DND-41 (cell line): ENCODE data around the gene DPYSL4.

ENCODE experiments used
- ATAC-seq: fragments of 200-7000 bp; cut with Tn5 transposase; 3 replicates; pipeline ENCODE4 v1.9.1; 2021; ENCODE audit warnings: low read depth; ENCODE audit not compliant: insufficient read depth
- DNase-seq: peaks from one replicate; pipeline ENCODE4 v3.0.0-alpha.2; 2020
- H2AFZ ChIP-seq: 2 replicates; pipeline ENCODE4 v1.6.0; 2012; ENCODE audit warnings: low read depth, low read length
- H3K27ac ChIP-seq: 2 replicates; pipeline ENCODE4 v1.5.1; 2012; ENCODE audit warnings: low read length, inconsistent platforms
- H3K27me3 ChIP-seq: fragments of 200-600 bp; sonication (generic); 2 replicates; pipeline ENCODE4 v1.6.0; 2012; ENCODE audit warnings: low read length, mild to moderate bottlenecking, inconsistent platforms; ENCODE audit not compliant: insufficient read depth, poor library complexity
- H3K36me3 ChIP-seq: 2 replicates; pipeline ENCODE4 v1.5.1; 2012; ENCODE audit warnings: low read length, inconsistent platforms; ENCODE audit not compliant: insufficient read depth
- H3K4me1 ChIP-seq: 2 replicates; pipeline ENCODE4 v1.5.1; 2012; ENCODE audit warnings: mild to moderate bottlenecking, low read length; ENCODE audit not compliant: insufficient read depth
- H3K4me2 ChIP-seq: 2 replicates; pipeline ENCODE4 v1.6.0; 2012; ENCODE audit warnings: mild to moderate bottlenecking, moderate library complexity, low read length, inconsistent platforms; ENCODE audit not compliant: insufficient read depth
- H3K4me3 ChIP-seq, 2 experiments: fragments of 200-600 bp in 1 of 2; shearing (Covaris generic) in 1 of 2; 2 replicates each; pipeline ENCODE4 v1.5.1; 2012 to 2016; ENCODE audit warnings: inconsistent platforms in 2 of 2, low read length in 2 of 2, mild to moderate bottlenecking in 2 of 2, low read depth in 1 of 2, moderate library complexity in 1 of 2
- H3K79me2 ChIP-seq: 2 replicates; pipeline ENCODE4 v1.6.0; 2012; ENCODE audit warnings: low read length, inconsistent platforms; ENCODE audit not compliant: insufficient read depth
- H3K9ac ChIP-seq: 2 replicates; pipeline ENCODE4 v1.6.0; 2012; ENCODE audit warnings: low read depth, mild to moderate bottlenecking, inconsistent platforms, low read length, moderate library complexity
- H3K9me3 ChIP-seq: 2 replicates; pipeline ENCODE4 v1.5.1; 2012; ENCODE audit warnings: low read length, moderate library complexity, mild to moderate bottlenecking, inconsistent platforms; ENCODE audit not compliant: insufficient read depth, severe bottlenecking
- H4K20me1 ChIP-seq: 2 replicates; pipeline ENCODE4 v1.6.0; 2012; ENCODE audit warnings: low read length; ENCODE audit not compliant: insufficient read depth
- CTCF ChIP-seq: IDR thresholded peaks from 2 replicates; pipeline ENCODE4 v1.5.1; 2012; ENCODE audit warnings: borderline replicate concordance, low read length, moderate library complexity, mild to moderate bottlenecking; ENCODE audit not compliant: poor library complexity, severe bottlenecking; ENCODE audit errors: extremely low read depth
- EZH2 ChIP-seq: IDR thresholded peaks from 3 replicates; pipeline ENCODE4 v1.6.1; 2012; ENCODE audit warnings: borderline replicate concordance, low read depth, mild to moderate bottlenecking, moderate library complexity, low read length, inconsistent platforms; ENCODE audit not compliant: severe bottlenecking

DPYSL4 gene

GRCh38 chr10:132229834-132230556 lies 43.2 kb downstream of the DPYSL4 start:
- TF ChIP-seq CTCF (no peak), EZH2 (no peak)
- Histone ChIP-seq H4K20me1 (no peaks in the 10 kb centered on the region; the same call in 1 of the 2 replicates), H3K4me3 (no peak overlapping the region), H3K27ac (no peak overlapping the region), H3K79me2 (no peaks in the 10 kb centered on the region), H3K4me2 (no peak overlapping the region), H2AFZ (no peak overlapping the region), H3K36me3 (no peaks in the 10 kb centered on the region), H3K9ac (no peak overlapping the region), H3K9me3 (no peaks in the 10 kb centered on the region), H3K27me3 (no peaks in the 10 kb centered on the region), H3K4me1 (no peaks in the 10 kb centered on the region)
- DNase-seq, result no peak
- ATAC-seq, result no peak

- H3K79me2 ChIP-seq, result no peaks in the 10 kb centered on the region
- no peak overlapping the region for H3K4me3 ChIP-seq
- no peak overlapping the region for H3K4me2 ChIP-seq
- H2AFZ ChIP-seq, result no peak overlapping the region
- ATAC-seq, result no peak
- H3K9ac ChIP-seq, result no peak overlapping the region
- H3K36me3 ChIP-seq, result no peaks in the 10 kb centered on the region
- DNase-seq, result no peak
- TF ChIP-seq CTCF (no peak), EZH2 (no peak)
- H3K9me3 ChIP-seq, result no peaks in the 10 kb centered on the region
- no peaks in the 10 kb centered on the region for H3K4me1 ChIP-seq
- no peaks in the 10 kb centered on the region; the same call in 1 of the 2 replicates for H4K20me1 ChIP-seq
- no peaks in the 10 kb centered on the region for H3K27me3 ChIP-seq
- H3K27ac ChIP-seq, result no peak overlapping the region
Measured at GRCh38 chr10:132230557-132231210, 43.9 kb downstream of the DPYSL4 start.

- Histone ChIP-seq H3K36me3 (no peaks in the 10 kb centered on the region), H3K27ac (no peak overlapping the region), H3K9ac (no peak overlapping the region), H3K4me3 (no peak overlapping the region), H3K9me3 (no peaks in the 10 kb centered on the region), H4K20me1 (no peaks in the 10 kb centered on the region; the same call in 1 of the 2 replicates), H3K27me3 (no peaks in the 10 kb centered on the region), H2AFZ (no peak overlapping the region), H3K79me2 (no peaks in the 10 kb centered on the region), H3K4me1 (no peaks in the 10 kb centered on the region), H3K4me2 (no peak overlapping the region)
- no peak for DNase-seq
- TF ChIP-seq EZH2, result no peak
- no peak for TF ChIP-seq CTCF
- ATAC-seq, result no peak
Measured at GRCh38 chr10:132231656-132232022, 44.9 kb downstream of the DPYSL4 start.
